ENCODE measurements around the gene RBX1. TPM values are rescaled to one million over a fixed set of nuclear protein-coding genes. Genes with fewer than 3 reads are reported as not detected.

Gene RBX1
- total and polyA plus RNA-seq, 2 experiments from 2014 or later, result 31.7 to 340 TPM

GRCh38 chr22:41009222-41009948 is 58.2 kb downstream of the RBX1 start (continued):
- TF ChIP-seq ETS1 (IDR thresholded peaks at IDR 0.05), result no peak
- TF ChIP-seq REST (IDR thresholded peaks at IDR 0.05; ENCODE audit: unreplicated experiment), result no peak
- no peak for TF ChIP-seq JUNB (IDR thresholded peaks at IDR 0.05; ENCODE audit: unreplicated experiment)
- no peak for TF ChIP-seq EZH2phosphoT487 (IDR thresholded peaks at IDR 0.05; ENCODE audit: unreplicated experiment)

- Mint-ChIP-seq H3K4me3 (no peak overlapping the region), H3K27ac (no peak overlapping the region), H3K27me3 (ENCODE audit: insufficient read depth, low read depth, poor library complexity) (peaks cover 2% of the 10 kb centered on the region), H3K9me3 (no peaks in the 10 kb centered on the region), H3K36me3 (ENCODE audit: low read depth) (peaks cover 3% of the 10 kb centered on the region; the same call in 1 of the 3 replicates), H3K4me1 (peaks cover 3% of the 10 kb centered on the region)
- H3K27me3 ChIP-seq (ENCODE audit: insufficient read depth), result no peaks in the 10 kb centered on the region
- no peak overlapping the region for H3K27ac ChIP-seq (ENCODE audit: low read depth)
- H3K9me2 ChIP-seq (ENCODE audit: insufficient read depth), result no peaks in the 10 kb centered on the region
- H3K4me3 ChIP-seq, result no peak overlapping the region
- no peak overlapping the region for H3K4me2 ChIP-seq
- ATAC-seq, result no peak
- H3F3A ChIP-seq (replicated peaks; ENCODE audit: low read depth), result no peaks in the 10 kb centered on the region; the same call in 1 of the 2 replicates
- no peaks in the 10 kb centered on the region for H3K4me1 ChIP-seq (ENCODE audit: insufficient read depth)
- no peak overlapping the region for H2AFZ ChIP-seq
- H3K79me2 ChIP-seq (replicated peaks; ENCODE audit: insufficient read depth), result no peaks in the 10 kb centered on the region
- no peaks in the 10 kb centered on the region for H4K20me1 ChIP-seq (replicated peaks; ENCODE audit: insufficient read depth)
- DNase-seq (ENCODE audit: low spot score), result no peak
- H3K36me3 ChIP-seq (ENCODE audit: insufficient read depth), result no peaks in the 10 kb centered on the region
- TF ChIP-seq ZNF331 (CRISPR knock-in tag; IDR thresholded peaks at IDR 0.05; ENCODE audit: low read depth), result no peak
- no peak for TF ChIP-seq STAT1 (IDR thresholded peaks at IDR 0.05; ENCODE audit: unreplicated experiment)
- no peak for TF ChIP-seq CREB1 (CRISPR knock-in tag; IDR thresholded peaks at IDR 0.05; ENCODE audit: low read depth)
- no peak for TF ChIP-seq EZH2 (IDR thresholded peaks at IDR 0.05; ENCODE audit: low read depth, unreplicated experiment)
- TF ChIP-seq ETS1 (IDR thresholded peaks at IDR 0.05), result no peak
- no peak for TF ChIP-seq REST (IDR thresholded peaks at IDR 0.05; ENCODE audit: unreplicated experiment)
- TF ChIP-seq JUNB (IDR thresholded peaks at IDR 0.05; ENCODE audit: unreplicated experiment), result no peak
- no peak for TF ChIP-seq CTCF (conservative IDR thresholded peaks at IDR 0.05; ENCODE audit: low read depth in 2 of 2)
- no peak for TF ChIP-seq ZNF114 (CRISPR knock-in tag; IDR thresholded peaks at IDR 0.05)
- TF ChIP-seq EZH2phosphoT487 (IDR thresholded peaks at IDR 0.05; ENCODE audit: unreplicated experiment), result no peak
- no peak for TF ChIP-seq POLR2AphosphoS5 (IDR thresholded peaks at IDR 0.05; ENCODE audit: low read depth)
- TF ChIP-seq NANOG (IDR thresholded peaks at IDR 0.05; ENCODE audit: borderline replicate concordance), result no peak
Observed at GRCh38 chr22:41015003-41015402, 63.8 kb downstream of the RBX1 start.
